IMR-90 (cell line): ENCODE data around the gene CRISPLD2. TPM values are rescaled to one million over a fixed set of nuclear protein-coding genes. Genes with fewer than 3 reads are reported as not detected.

Experiments used
- ATAC-seq: fragments of 200-7000 bp; cut with Tn5 transposase; 2 replicates; pipeline ENCODE4 v1.9.1; 2020; ENCODE audit warnings: low read depth, mild to moderate bottlenecking, moderate library complexity
- BruUV-seq: library from RNA; stranded (reverse); fragments of 400-500 nt; replicated peaks from 2 replicates; lab custom pipeline; 2021; lab: Mats Ljungman, UMichigan
- CTCF ChIA-PET: fragments of 300-600 bp; formaldehyde crosslinking; extraction: SDS; loops from one replicate; lab custom pipeline; 2021; ENCODE audit warnings: antibody characterized with exemption; lab: Yijun Ruan, JAX
- POLR2A ChIA-PET: fragments of 300-600 bp; sonication (Branson Sonifier 250); formaldehyde crosslinking; loops from one replicate; lab custom pipeline; 2022; ENCODE audit warnings: antibody characterized with exemption; ENCODE audit not compliant: unreplicated experiment; lab: Charles Lee
- DNase-seq: peaks from one replicate; pipeline ENCODE4 v3.0.0; 2013
- H2AFZ ChIP-seq: replicated peaks from 2 replicates; pipeline ENCODE3; 2013; ENCODE audit warnings: low read length, mild to moderate bottlenecking; ENCODE audit not compliant: poor library complexity
- H2AK5ac ChIP-seq: 2 replicates; pipeline ENCODE4 v1.6.1; 2013; ENCODE audit warnings: low read depth, low read length, inconsistent platforms
- H2AK9ac ChIP-seq: replicated peaks from 2 replicates; pipeline ENCODE3; 2013; ENCODE audit warnings: mild to moderate bottlenecking, low read depth, low read length, moderate library complexity; ENCODE audit not compliant: poor library complexity
- H2BK120ac ChIP-seq: 2 replicates; pipeline ENCODE4 v1.6.1; 2013; ENCODE audit warnings: low read depth, low read length, inconsistent platforms
- H2BK15ac ChIP-seq: 3 replicates; pipeline ENCODE4 v1.6.1; 2013; ENCODE audit warnings: low read depth, low read length, inconsistent platforms
- H2BK20ac ChIP-seq: 2 replicates; pipeline ENCODE4 v1.6.1; 2013; ENCODE audit warnings: low read depth, mild to moderate bottlenecking, inconsistent platforms, low read length, moderate library complexity
- H2BK5ac ChIP-seq: 2 replicates; pipeline ENCODE4 v1.6.1; 2013; ENCODE audit warnings: mild to moderate bottlenecking, low read depth, low read length, inconsistent platforms; ENCODE audit not compliant: poor library complexity, severe bottlenecking
- H3K14ac ChIP-seq: replicated peaks from 2 replicates; pipeline ENCODE4 v1.6.1; 2013; ENCODE audit warnings: low read depth, low read length, inconsistent platforms
- H3K18ac ChIP-seq: 2 replicates; pipeline ENCODE4 v1.6.1; 2013; ENCODE audit warnings: low read depth, low read length, control low read depth
- H3K23ac ChIP-seq: 2 replicates; pipeline ENCODE4 v1.6.1; 2013; ENCODE audit warnings: low read depth, low read length, inconsistent platforms
- H3K27ac ChIP-seq: 2 replicates; pipeline ENCODE4 v1.5.1; 2013; ENCODE audit warnings: mild to moderate bottlenecking, control low read depth, low read length; ENCODE audit not compliant: insufficient read depth
- H3K27me3 ChIP-seq: 2 replicates; pipeline ENCODE4 v1.6.1; 2013; ENCODE audit warnings: low read length; ENCODE audit not compliant: control insufficient read depth, insufficient read depth
- H3K36me3 ChIP-seq: 2 replicates; pipeline ENCODE4 v1.6.1; 2013; ENCODE audit warnings: low read length, mixed read lengths; ENCODE audit not compliant: control insufficient read depth, insufficient read depth
- H3K4ac ChIP-seq: 2 replicates; pipeline ENCODE4 v1.6.1; 2013; ENCODE audit warnings: low read depth, low read length, inconsistent platforms
- H3K4me1 ChIP-seq: 2 replicates; pipeline ENCODE4 v1.6.1; 2013; ENCODE audit warnings: low read length, mixed read lengths; ENCODE audit not compliant: control insufficient read depth, insufficient read depth
- H3K4me2 ChIP-seq: 2 replicates; pipeline ENCODE4 v1.6.1; 2013; ENCODE audit warnings: low read depth, mild to moderate bottlenecking, control low read depth, low read length, moderate library complexity
- H3K4me3 ChIP-seq: 2 replicates; pipeline ENCODE4 v1.5.1; 2013; ENCODE audit warnings: low read depth, mild to moderate bottlenecking, control low read depth, low read length, moderate library complexity; ENCODE audit not compliant: insufficient read depth
- H3K56ac ChIP-seq: 2 replicates; pipeline ENCODE4 v1.6.1; 2013; ENCODE audit warnings: low read length, inconsistent platforms; ENCODE audit not compliant: insufficient read depth; ENCODE audit errors: extremely low read depth
- H3K79me1 ChIP-seq, 2 experiments: 2 replicates each; pipeline ENCODE4 v1.6.1; 2013; ENCODE audit warnings: low read length in 2 of 2, inconsistent platforms in 1 of 2, low read depth in 1 of 2
- H3K9ac ChIP-seq: 2 replicates; pipeline ENCODE4 v1.6.1; 2013; ENCODE audit warnings: low read depth, low read length, control low read depth
- H3K9me1 ChIP-seq: 2 replicates; pipeline ENCODE4 v1.6.1; 2013; ENCODE audit warnings: low read length, inconsistent platforms; ENCODE audit not compliant: insufficient read depth
- H3K9me3 ChIP-seq: 2 replicates; pipeline ENCODE4 v1.6.1; 2013; ENCODE audit warnings: low read length; ENCODE audit not compliant: control insufficient read depth, insufficient read depth
- H4K20me1 ChIP-seq: 2 replicates; pipeline ENCODE4 v1.6.1; 2013; ENCODE audit warnings: low read length, inconsistent platforms; ENCODE audit not compliant: insufficient read depth
- H4K5ac ChIP-seq: 2 replicates; pipeline ENCODE4 v1.6.1; 2013; ENCODE audit warnings: mild to moderate bottlenecking, low read depth, low read length, control low read depth
- H4K8ac ChIP-seq, 2 experiments: 2 replicates each; pipeline ENCODE4 v1.6.1; 2013; ENCODE audit warnings: low read depth in 2 of 2, low read length in 2 of 2, control low read depth in 1 of 2, inconsistent platforms in 1 of 2
- H4K91ac ChIP-seq: 2 replicates; pipeline ENCODE4 v1.6.1; 2013; ENCODE audit warnings: low read depth, low read length, inconsistent platforms; ENCODE audit not compliant: insufficient read depth
- BHLHE40 ChIP-seq: fragments of 150-350 bp; IDR thresholded peaks from 2 replicates; pipeline ENCODE4 v1.6.1; 2016; ENCODE audit warnings: mild to moderate bottlenecking, low read depth, low read length
- CHD1 ChIP-seq: IDR thresholded peaks from 2 replicates; pipeline ENCODE4 v1.6.1; 2012; ENCODE audit warnings: low read depth, low read length, improper control_type of control experiment
- MAFK ChIP-seq: IDR thresholded peaks from 2 replicates; pipeline ENCODE4 v1.6.1; 2012; ENCODE audit warnings: low read depth, low read length, improper control_type of control experiment
- MAZ ChIP-seq: IDR thresholded peaks from 2 replicates; pipeline ENCODE4 v1.6.1; 2012; ENCODE audit warnings: low read depth, mild to moderate bottlenecking, low read length, improper control_type of control experiment, moderate library complexity, borderline replicate concordance
- NFE2L2 ChIP-seq: fragments of 150-350 bp; IDR thresholded peaks from 2 replicates; pipeline ENCODE4 v1.6.1; 2016; ENCODE audit warnings: low read depth, mild to moderate bottlenecking, low read length
- POLR2A ChIP-seq: IDR thresholded peaks from 2 replicates; pipeline ENCODE4 v1.6.1; 2012; ENCODE audit warnings: mild to moderate bottlenecking, low read depth, low read length
- RAD21 ChIP-seq: IDR thresholded peaks from 2 replicates; pipeline ENCODE4 v1.6.1; 2012; ENCODE audit warnings: low read length, improper control_type of control experiment
- RFX5 ChIP-seq: IDR thresholded peaks from 2 replicates; pipeline ENCODE4 v1.8.0; 2012; ENCODE audit warnings: low read depth, mild to moderate bottlenecking, low read length, moderate library complexity
- SMC3 ChIP-seq: fragments of 150-350 bp; IDR thresholded peaks from 2 replicates; pipeline ENCODE4 v1.6.1; 2016; ENCODE audit warnings: low read depth, mild to moderate bottlenecking, antibody characterized with exemption, low read length, moderate library complexity
- WGBS, 2 experiments: methylation state at CpG; one replicate each; pipeline versions ENCODE4 v1.1.5 to v1.1.7; 2013; ENCODE audit warnings: missing lambda C conversion rate in 2 of 2; ENCODE audit not compliant: insufficient read length in 1 of 2; ENCODE audit errors: extremely low coverage in 2 of 2; 5-methylcytosine and 5-hydroxymethylcytosine counted together
- dilution Hi-C: fragments of 300-500 bp; cut with HindIII; formaldehyde crosslinking; loops from one replicate; pipeline ENCODE4 v1.14.3; 2018; ENCODE audit warnings: low sequenced_read_pairs; ENCODE audit not compliant: unreplicated experiment
- in situ Hi-C: fragments of 300-500 bp; cut with MboI; formaldehyde crosslinking; loops from 3 replicates; pipeline ENCODE4 v1.14.3; 2019; ENCODE audit warnings: low sequenced_read_pairs, inconsistent platforms, mixed read lengths
- intact Hi-C: fragments of 100-400 bp; cut with micrococcal nuclease; formaldehyde crosslinking; loops from 2 replicates; pipeline ENCODE4 v1.10.0; 2022
- polyA plus RNA-seq, 3 experiments: library from polyadenylated mRNA; depleted of rRNA; stranded (reverse); fragments of >200 nt; gene quantifications; 2 replicates each; pipeline ENCODE4 v1.2.3, GENCODE V29; 2012; ENCODE audit warnings: low replicate concordance in 1 of 3
- total RNA-seq: library from RNA; depleted of rRNA; stranded (reverse); fragments of >200 nt; gene quantifications from 2 replicates; pipeline ENCODE4 v1.2.3, GENCODE V29; 2012
- TF ChIP-seq, protein P1 (sequence below): fragments of 150-350 bp; IDR thresholded peaks from 2 replicates; pipeline ENCODE4 v1.6.1; 2017; ENCODE audit warnings: mild to moderate bottlenecking, antibody characterized with exemption, low read length, low read depth
- TF ChIP-seq, protein P2 (sequence below): conservative IDR thresholded peaks from 2 replicates; pipeline ENCODE4 v1.5.1; 2012; ENCODE audit warnings: mild to moderate bottlenecking, low read depth, low read length, improper control_type of control experiment
- TF ChIP-seq, protein P3 (sequence below): fragments of 150-350 bp; IDR thresholded peaks from 2 replicates; pipeline ENCODE4 v1.6.1; 2016; ENCODE audit warnings: low read depth, mild to moderate bottlenecking, low read length, moderate library complexity, borderline replicate concordance

CRISPLD2 gene
- total and polyA plus RNA-seq, 2 of the 4 experiments (the other 2 are of a cell fraction): 23.1 to 37.5 TPM

DNA sequence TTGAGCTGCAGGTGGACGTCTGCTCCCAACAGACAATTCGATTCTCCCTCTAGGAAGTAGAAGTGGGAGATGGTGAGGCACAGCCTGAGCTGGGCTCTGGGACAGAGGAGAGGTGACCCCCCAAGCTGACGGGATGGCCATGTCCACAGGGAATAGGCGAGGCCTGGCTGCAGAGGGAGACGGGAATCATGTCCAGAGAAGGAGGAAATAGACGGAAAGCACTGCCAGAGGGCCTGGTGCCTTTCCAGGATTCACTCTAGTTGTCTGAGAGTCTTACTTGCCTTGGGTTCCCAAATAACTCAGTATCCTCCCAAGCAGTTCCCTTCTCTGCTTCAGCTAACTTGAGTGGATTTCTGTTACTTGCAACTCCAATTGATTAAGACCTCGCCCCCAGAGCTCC, 4.3 kb upstream of the CRISPLD2 start:
- H3K4me2 ChIP-seq: no peak overlapping the region
- H2AK5ac ChIP-seq: peak overlapping the region; percentile 20; the same call in 1 of the 2 replicates
- WGBS, 2 experiments: no CpG with 5 or more reads among the region's 7 CpGs
- H2AFZ ChIP-seq: no peak overlapping the region
- H3K4me3 ChIP-seq: no peak overlapping the region
- no peak overlapping the region for H3K9ac ChIP-seq
- H3K79me1 ChIP-seq: peaks cover under 1 to 6% of the 10 kb centered on the region in 2 experiments; a peak in 3 of 4 replicates
- no TSS peak for BruUV-seq
- no peak for TF ChIP-seq CHD1
- no peak for TF ChIP-seq SMC3
- TF ChIP-seq, protein P1, sequence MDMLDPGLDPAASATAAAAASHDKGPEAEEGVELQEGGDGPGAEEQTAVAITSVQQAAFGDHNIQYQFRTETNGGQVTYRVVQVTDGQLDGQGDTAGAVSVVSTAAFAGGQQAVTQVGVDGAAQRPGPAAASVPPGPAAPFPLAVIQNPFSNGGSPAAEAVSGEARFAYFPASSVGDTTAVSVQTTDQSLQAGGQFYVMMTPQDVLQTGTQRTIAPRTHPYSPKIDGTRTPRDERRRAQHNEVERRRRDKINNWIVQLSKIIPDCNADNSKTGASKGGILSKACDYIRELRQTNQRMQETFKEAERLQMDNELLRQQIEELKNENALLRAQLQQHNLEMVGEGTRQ: no peak
- no peak for TF ChIP-seq RFX5
- TF ChIP-seq, protein P2, sequence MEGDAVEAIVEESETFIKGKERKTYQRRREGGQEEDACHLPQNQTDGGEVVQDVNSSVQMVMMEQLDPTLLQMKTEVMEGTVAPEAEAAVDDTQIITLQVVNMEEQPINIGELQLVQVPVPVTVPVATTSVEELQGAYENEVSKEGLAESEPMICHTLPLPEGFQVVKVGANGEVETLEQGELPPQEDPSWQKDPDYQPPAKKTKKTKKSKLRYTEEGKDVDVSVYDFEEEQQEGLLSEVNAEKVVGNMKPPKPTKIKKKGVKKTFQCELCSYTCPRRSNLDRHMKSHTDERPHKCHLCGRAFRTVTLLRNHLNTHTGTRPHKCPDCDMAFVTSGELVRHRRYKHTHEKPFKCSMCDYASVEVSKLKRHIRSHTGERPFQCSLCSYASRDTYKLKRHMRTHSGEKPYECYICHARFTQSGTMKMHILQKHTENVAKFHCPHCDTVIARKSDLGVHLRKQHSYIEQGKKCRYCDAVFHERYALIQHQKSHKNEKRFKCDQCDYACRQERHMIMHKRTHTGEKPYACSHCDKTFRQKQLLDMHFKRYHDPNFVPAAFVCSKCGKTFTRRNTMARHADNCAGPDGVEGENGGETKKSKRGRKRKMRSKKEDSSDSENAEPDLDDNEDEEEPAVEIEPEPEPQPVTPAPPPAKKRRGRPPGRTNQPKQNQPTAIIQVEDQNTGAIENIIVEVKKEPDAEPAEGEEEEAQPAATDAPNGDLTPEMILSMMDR: no peak
- TF ChIP-seq, protein P3, sequence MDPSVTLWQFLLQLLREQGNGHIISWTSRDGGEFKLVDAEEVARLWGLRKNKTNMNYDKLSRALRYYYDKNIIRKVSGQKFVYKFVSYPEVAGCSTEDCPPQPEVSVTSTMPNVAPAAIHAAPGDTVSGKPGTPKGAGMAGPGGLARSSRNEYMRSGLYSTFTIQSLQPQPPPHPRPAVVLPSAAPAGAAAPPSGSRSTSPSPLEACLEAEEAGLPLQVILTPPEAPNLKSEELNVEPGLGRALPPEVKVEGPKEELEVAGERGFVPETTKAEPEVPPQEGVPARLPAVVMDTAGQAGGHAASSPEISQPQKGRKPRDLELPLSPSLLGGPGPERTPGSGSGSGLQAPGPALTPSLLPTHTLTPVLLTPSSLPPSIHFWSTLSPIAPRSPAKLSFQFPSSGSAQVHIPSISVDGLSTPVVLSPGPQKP: no peak
- no peak for TF ChIP-seq POLR2A
- TF ChIP-seq RAD21: no peak
- no peak for TF ChIP-seq MAZ
- TF ChIP-seq BHLHE40: no peak
- TF ChIP-seq NFE2L2: no peak
- TF ChIP-seq MAFK: no peak
- POLR2A ChIA-PET: no interaction called here
- no peak overlapping the region; the same call in 1 of the 2 replicates for H3K4ac ChIP-seq
- in situ Hi-C loops (no loop called here), dilution Hi-C loops (no loop called here), intact Hi-C loops (no loop called here)
- H3K18ac ChIP-seq: no peak overlapping the region
- H3K14ac ChIP-seq: no peak overlapping the region
- no peak overlapping the region for H2AK9ac ChIP-seq
- no peak overlapping the region for H2BK120ac ChIP-seq
- peaks cover 9% of the 10 kb centered on the region for H3K9me1 ChIP-seq
- H4K20me1 ChIP-seq: peaks cover 7% of the 10 kb centered on the region
- no peak overlapping the region; the same call in 2 of the 3 replicates for H2BK15ac ChIP-seq
- no peak overlapping the region for H4K8ac ChIP-seq
- no peaks in the 10 kb centered on the region for H3K36me3 ChIP-seq
- CTCF ChIA-PET: interaction anchor here (0.5 kb wide), 1 partner anchor 60 kb away, joined by 3 read pairs; no protein-coding TSS in a partner anchor
- H3K23ac ChIP-seq: no peak overlapping the region
- H2BK20ac ChIP-seq: no peak overlapping the region
- no peak overlapping the region for H3K27ac ChIP-seq
- H3K56ac ChIP-seq: no peak overlapping the region
- no peak overlapping the region; the same call in 1 of the 2 replicates for H4K91ac ChIP-seq
- no peak overlapping the region for H4K5ac ChIP-seq
- no peak for ATAC-seq
- DNase-seq: no peak
- no peak overlapping the region for H2BK5ac ChIP-seq
- no peaks in the 10 kb centered on the region for H3K27me3 ChIP-seq
- H3K4me1 ChIP-seq: peaks cover 14% of the 10 kb centered on the region
- 0 out of 2 replicates have a peak, but pooled peaks cover 4% of the 10 kb centered on the region for H3K9me3 ChIP-seq
